Measurements from ENCODE around the gene COTL1.
"Not testable (repeated sequence)": the region's sequence is repeated elsewhere in the genome, so short reads cannot be mapped to it uniquely, and the experiment has no call there.

The COTL1 gene

GRCh38 chr16:84541999-84542817, 75.7 kb downstream of the COTL1 start:
- peak in 1 of 10 donors; percentile 41 for DNase-seq
- intact Hi-C loops (cut with DNase I): no loop called here

GRCh38 chr16:84540194-84540593, 77.7 kb downstream of the COTL1 start:
- intact Hi-C loops (cut with DNase I): no loop called here
- DNase-seq: peak in 1 of 10 donors; percentile 35

GRCh38 chr16:84538222-84538840, 79.5 kb downstream of the COTL1 start:
- no peak for DNase-seq

GRCh38 chr16:84537491-84538151, 80.3 kb downstream of the COTL1 start:
- intact Hi-C loops (cut with DNase I): no loop called here
- DNase-seq: peak in 2 of 10 donors; percentile 27 to 72

More at GRCh38 chr16:84538222-84538840, 79.5 kb downstream of the COTL1 start:
- intact Hi-C loops (cut with DNase I): no loop called here

GRCh38 chr16:84535851-84536250, 82.0 kb downstream of the COTL1 start:
- peak in 1 of 10 donors; percentile 7 for DNase-seq
- intact Hi-C loops (cut with DNase I): no loop called here

- intact Hi-C loops (cut with DNase I): no loop called here
- peak in 1 of 10 donors; percentile 33 for DNase-seq
These were observed 82.5 kb downstream of the COTL1 start for GRCh38 chr16:84535408-84535807.

GRCh38 chr16:84534815-84535214, 83.1 kb downstream of the COTL1 start:
- intact Hi-C loops (cut with DNase I): no loop called here
- DNase-seq: peak in 1 of 10 donors; percentile 19

GRCh38 chr16:84532855-84533486, 84.9 kb downstream of the COTL1 start:
- intact Hi-C loops (cut with DNase I): no loop called here

GRCh38 chr16:84532291-84532724, 85.6 kb downstream of the COTL1 start:
- peak in 1 of 10 donors; percentile 73 for DNase-seq
- intact Hi-C loops (cut with DNase I): no loop called here

More at GRCh38 chr16:84532855-84533486, 84.9 kb downstream of the COTL1 start:
- peak in 1 of 10 donors; percentile 44 for DNase-seq

GRCh38 chr16:84531671-84532111, 86.2 kb downstream of the COTL1 start:
- intact Hi-C loops (cut with DNase I): no loop called here
- peak in 1 of 10 donors; percentile 39 for DNase-seq

GRCh38 chr16:84530590-84530989, 87.3 kb downstream of the COTL1 start:
- intact Hi-C loops (cut with DNase I): no loop called here
- peak in 1 of 10 donors; percentile 4 for DNase-seq

GRCh38 chr16:84529607-84530006, 88.3 kb downstream of the COTL1 start:
- DNase-seq: no peak
- intact Hi-C loops (cut with DNase I): no loop called here

GRCh38 chr16:84528322-84528721, 89.6 kb downstream of the COTL1 start:
- intact Hi-C loops (cut with DNase I): no loop called here
- peak in 1 of 10 donors; percentile 31 for DNase-seq

GRCh38 chr16:84527532-84528269, 90.2 kb downstream of the COTL1 start:
- DNase-seq: peak in 1 of 10 donors; percentile 56
- intact Hi-C loops (cut with DNase I): no loop called here

- intact Hi-C loops (cut with DNase I): no loop called here
- DNase-seq: peak in 2 of 10 donors; percentile 79 to 82
These were observed 90.9 kb downstream of the COTL1 start for GRCh38 chr16:84526794-84527531.

- DNase-seq: peak in 2 of 10 donors; percentile 41 to 67
- intact Hi-C loops (cut with DNase I): not testable (repeated sequence)
These were observed 92.8 kb downstream of the COTL1 start for GRCh38 chr16:84524941-84525581.

GRCh38 chr16:84524346-84524920, 93.4 kb downstream of the COTL1 start:
- DNase-seq: peak in 2 of 10 donors; percentile 48 to 79

GRCh38 chr16:84521497-84521770, 96.4 kb downstream of the COTL1 start:
- intact Hi-C loops (cut with DNase I): no loop called here
- DNase-seq: no peak

More at GRCh38 chr16:84524346-84524920, 93.4 kb downstream of the COTL1 start:
- intact Hi-C loops (cut with DNase I): no loop called here

All from posterior cingulate gyrus (tissue), 11 donors.